MCF 10A (cell line): ENCODE results near the gene PALLD. TPM values are rescaled to one million over a fixed set of nuclear protein-coding genes. Genes with fewer than 3 reads are reported as not detected.

Experiments used
- BruUV-seq: library from RNA; stranded (reverse); fragments of 400-500 nt; replicated peaks from 2 replicates; lab custom pipeline; 2021; lab: Mats Ljungman, UMichigan
- CTCF ChIA-PET: fragments of 300-600 bp; sonication (Branson Sonifier 250); formaldehyde crosslinking; extraction: SDS; loops from one replicate; lab custom pipeline; 2021; ENCODE audit warnings: antibody characterized with exemption, inconsistent platforms; lab: Yijun Ruan, JAX
- POLR2A ChIA-PET: fragments of 300-600, 350-650 bp; sonication (Branson Sonifier 250); formaldehyde crosslinking; extraction: SDS; loops from one replicate; lab custom pipeline; 2020; ENCODE audit warnings: antibody characterized with exemption, inconsistent platforms; lab: Yijun Ruan, JAX
- DNase-seq: peaks from one replicate; pipeline ENCODE4 v3.0.0-alpha.2; 2018; ENCODE audit not compliant: unreplicated experiment
- H3K27ac Mint-ChIP-seq: one replicate; pipeline ENCODE4 v1.8.0; 2022; ENCODE audit warnings: mild to moderate bottlenecking, low read depth, mixed read lengths; ENCODE audit not compliant: unreplicated experiment
- H3K27me3 Mint-ChIP-seq: one replicate; pipeline ENCODE4 v1.8.0; 2022; ENCODE audit warnings: mixed read lengths; ENCODE audit not compliant: insufficient read depth, unreplicated experiment
- H3K36me3 Mint-ChIP-seq: one replicate; pipeline ENCODE4 v1.8.0; 2022; ENCODE audit warnings: mild to moderate bottlenecking, moderate library complexity, mixed read lengths; ENCODE audit not compliant: insufficient read depth, unreplicated experiment
- H3K4me1 Mint-ChIP-seq: one replicate; pipeline ENCODE4 v1.8.0; 2022; ENCODE audit warnings: mixed read lengths; ENCODE audit not compliant: insufficient read depth, unreplicated experiment
- H3K4me3 Mint-ChIP-seq: one replicate; pipeline ENCODE4 v1.8.0; 2022; ENCODE audit warnings: mild to moderate bottlenecking, moderate library complexity, mixed read lengths; ENCODE audit not compliant: unreplicated experiment
- H3K9me3 Mint-ChIP-seq: one replicate; pipeline ENCODE4 v1.8.0; 2022; ENCODE audit warnings: mixed read lengths; ENCODE audit not compliant: unreplicated experiment
- CTCF ChIP-seq: fragments of 200-600 bp; IDR thresholded peaks from one replicate; pipeline ENCODE4 v1.8.0; 2022; ENCODE audit warnings: antibody characterized with exemption, mild to moderate bottlenecking; ENCODE audit not compliant: unreplicated experiment
- intact Hi-C: fragments of 100-400 bp; cut with micrococcal nuclease; formaldehyde crosslinking; loops from 2 replicates; pipeline ENCODE4 v1.14.1; 2022
- total RNA-seq: library from RNA; stranded (reverse); gene quantifications from 2 replicates; pipeline ENCODE4 v1.2.3, GENCODE V29; 2022

The PALLD gene
- total RNA-seq, 1 experiment from 2014 or later = 191 TPM

GRCh38 chr4:168891688-168892087, 394.8 kb downstream of the PALLD start:
- peaks cover 80% of the 10 kb centered on the region for H3K36me3 Mint-ChIP-seq

GRCh38 chr4:168892475-168892874, 395.6 kb downstream of the PALLD start:
- no peak for TF ChIP-seq CTCF
- no peak for DNase-seq
- H3K4me1 Mint-ChIP-seq = peaks cover 10% of the 10 kb centered on the region
- no peaks in the 10 kb centered on the region for H3K27me3 Mint-ChIP-seq
- intact Hi-C loops = no loop called here
- H3K4me3 Mint-ChIP-seq = no peak overlapping the region
- H3K27ac Mint-ChIP-seq = no peak overlapping the region
- CTCF ChIA-PET = interaction anchor here (0.9 to 1.5 kb wide), 3 partner anchors 182 to 307 kb away, joined by 3 to 5 read pairs (median 3); no protein-coding TSS in a partner anchor
- no peaks in the 10 kb centered on the region for H3K9me3 Mint-ChIP-seq
- POLR2A ChIA-PET = interaction anchor here (0.8 kb wide), 1 partner anchor 60 kb away, joined by 3 read pairs; no protein-coding TSS in a partner anchor
- BruUV-seq = no TSS peak
- peaks cover 84% of the 10 kb centered on the region for H3K36me3 Mint-ChIP-seq

More at GRCh38 chr4:168891688-168892087, 394.8 kb downstream of the PALLD start:
- peaks cover 14% of the 10 kb centered on the region for H3K4me1 Mint-ChIP-seq
- H3K9me3 Mint-ChIP-seq = no peaks in the 10 kb centered on the region
- no peak for TF ChIP-seq CTCF
- CTCF ChIA-PET = interaction anchor here (0.6 to 1.5 kb wide), 3 partner anchors 44 to 306 kb away, joined by 3 to 5 read pairs (median 5); no protein-coding TSS in a partner anchor
- POLR2A ChIA-PET = no interaction called here
- DNase-seq = no peak
- BruUV-seq = no TSS peak
- intact Hi-C loops = no loop called here
- H3K27me3 Mint-ChIP-seq = no peaks in the 10 kb centered on the region
- H3K4me3 Mint-ChIP-seq = no peak overlapping the region
- H3K27ac Mint-ChIP-seq = peak overlapping the region; percentile 24

- peaks cover 6% of the 10 kb centered on the region for H3K4me1 Mint-ChIP-seq
- peaks cover 89% of the 10 kb centered on the region for H3K36me3 Mint-ChIP-seq
- no peaks in the 10 kb centered on the region for H3K27me3 Mint-ChIP-seq
- H3K27ac Mint-ChIP-seq = no peak overlapping the region
- no peak for TF ChIP-seq CTCF
- H3K9me3 Mint-ChIP-seq = no peaks in the 10 kb centered on the region
- H3K4me3 Mint-ChIP-seq = no peak overlapping the region
- intact Hi-C loops = no loop called here
- ChIA-PET POLR2A (interaction anchor here (0.6 to 1.0 kb wide), 2 partner anchors 77 to 126 kb away, joined by 3 read pairs; no protein-coding TSS in a partner anchor), CTCF (interaction anchor here (0.5 to 1.5 kb wide), 4 partner anchors 183 to 473 kb away, joined by 3 to 5 read pairs (median 4); no protein-coding TSS in a partner anchor)
- BruUV-seq = no TSS peak
- no peak for DNase-seq
These were observed 396.4 kb downstream of the PALLD start for GRCh38 chr4:168893205-168893604.

- Mint-ChIP-seq H3K4me3 (no peak overlapping the region), H3K9me3 (no peaks in the 10 kb centered on the region), H3K27ac (peak overlapping the region; percentile 15), H3K27me3 (no peaks in the 10 kb centered on the region), H3K4me1 (peaks cover 4% of the 10 kb centered on the region), H3K36me3 (peaks cover 89% of the 10 kb centered on the region)
- POLR2A ChIA-PET = interaction anchor here (0.6 to 1.0 kb wide), 2 partner anchors 78 to 127 kb away, joined by 3 read pairs; no protein-coding TSS in a partner anchor
- DNase-seq = no peak
- TF ChIP-seq CTCF = no peak
- no TSS peak for BruUV-seq
- CTCF ChIA-PET = interaction anchor here (0.5 to 1.4 kb wide), 4 partner anchors 17 to 472 kb away, joined by 3 to 8 read pairs (median 4); no protein-coding TSS in a partner anchor
- intact Hi-C loops = no loop called here
These were observed 397.0 kb downstream of the PALLD start for GRCh38 chr4:168893807-168894206.
